Stimulated activated CD8-positive, alpha-beta memory T cell treated with anti-CD3 and anti-CD28 coated beads, Interleukin-15, amount 100 ng/mL, for 4 hours (primary cell): ENCODE data around the gene BCHE.

Experiments used
- DNase-seq, 2 donors: peaks; one replicate each; pipeline ENCODE4 v3.0.0-alpha.2; 2020; ENCODE audit warnings: low read depth in 2 of 2

The BCHE gene

GRCh38 chr3:165837058-165837525, at the start of gene BCHE:
TSS of gene BCHE (minus strand) at chr3:165837423. CDS start at chr3:165831033, 6,390 bp downstream.
- DNase-seq: no peak

- DNase-seq: no peak
These were observed 48.5 kb upstream of the BCHE start for GRCh38 chr3:165885558-165886270.

GRCh38 chr3:165884518-165884917, 47.3 kb upstream of the BCHE start:
- DNase-seq: no peak

- DNase-seq: no peak
These were observed 46.7 kb upstream of the BCHE start for GRCh38 chr3:165883863-165884478.

- DNase-seq: no peak
These were observed 45.9 kb upstream of the BCHE start for GRCh38 chr3:165883117-165883516.

- no peak for DNase-seq
These were observed 38.4 kb upstream of the BCHE start for GRCh38 chr3:165875644-165876043.

- no peak for DNase-seq
These were observed 37.7 kb upstream of the BCHE start for GRCh38 chr3:165874663-165875489.

GRCh38 chr3:165868088-165868487, 30.9 kb upstream of the BCHE start:
- DNase-seq: no peak

- DNase-seq: no peak
These were observed 21.8 kb upstream of the BCHE start for GRCh38 chr3:165859061-165859460.

- DNase-seq: no peak
These were observed 18.4 kb upstream of the BCHE start for GRCh38 chr3:165855581-165855980.

GRCh38 chr3:165854696-165855095, 17.5 kb upstream of the BCHE start:
- DNase-seq: no peak

GRCh38 chr3:165852711-165853110, 15.5 kb upstream of the BCHE start:
- no peak for DNase-seq

GRCh38 chr3:165852191-165852590, 15.0 kb upstream of the BCHE start:
- DNase-seq: no peak

GRCh38 chr3:165846056-165846455, 8.8 kb upstream of the BCHE start:
- DNase-seq: no peak

- no peak for DNase-seq
These were observed 2.3 kb upstream of the BCHE start for GRCh38 chr3:165839296-165840076.

GRCh38 chr3:165837801-165838200, 578 bp upstream of the BCHE start:
- DNase-seq: no peak

GRCh38 chr3:165835431-165835830, 1.8 kb downstream of the BCHE start:
- no peak for DNase-seq

- DNase-seq: no peak
These were observed 6.5 kb downstream of the BCHE start for GRCh38 chr3:165830746-165831145.

- DNase-seq: no peak
These were observed 9.3 kb downstream of the BCHE start for GRCh38 chr3:165827883-165828282.

GRCh38 chr3:165827233-165827632, 10.0 kb downstream of the BCHE start:
- no peak for DNase-seq

GRCh38 chr3:165820671-165821123, 16.5 kb downstream of the BCHE start:
- DNase-seq: no peak
